ENCODE measurements around the gene OR13A1. TPM values are rescaled to one million over a fixed set of nuclear protein-coding genes. Genes with fewer than 3 reads are reported as not detected.
"Not testable (repeated sequence)": the region's sequence is repeated elsewhere in the genome, so short reads cannot be mapped to it uniquely, and the experiment has no call there.

Gene OR13A1
- under 1 TPM in 2 of 3 donors, not detected in 1; 0.15 to 0.33 TPM for total RNA-seq

- intact Hi-C loops (cut with DNase I; ENCODE audit: low total_unique reads), result no loop called here
- Histone ChIP-seq H3K9me3 (peaks cover 0 to 34% of the 10 kb centered on the region in 2 donors), H3K27ac (no peak within 1 kb of the TSS), H3K27me3 (no peaks in the 10 kb centered on the region), H3K36me3 (no peaks in the 10 kb centered on the region), H3K4me1 (no peaks in the 10 kb centered on the region), H3K4me3 (no peak within 1 kb of the TSS)
- DNase-seq (ENCODE audit: low spot score in 2 of 2), result no peak
- TF ChIP-seq POLR2A (IDR thresholded peaks at IDR 0.05) (no peak), CTCF (IDR thresholded peaks at IDR 0.05) (no peak), POLR2AphosphoS5 (IDR thresholded peaks at IDR 0.05) (no peak)
These were observed at the start of gene OR13A1 for GRCh38 chr10:45315508-45315907. Gene OR13A1, minus strand, starts transcription at chr10:45315608. Its CDS starts 11,186 bp downstream, at chr10:45304422.

- DNase-seq (ENCODE audit: low spot score in 2 of 2); intact Hi-C loops (cut with DNase I; ENCODE audit: low total_unique reads); H3K27me3 ChIP-seq; H3K27ac ChIP-seq; H3K4me3 ChIP-seq; H3K9me3 ChIP-seq; H3K4me1 ChIP-seq; H3K36me3 ChIP-seq: not testable (repeated sequence)
These were observed 46.8 kb upstream of the OR13A1 start for GRCh38 chr10:45361983-45362799.

- H3K9me3 ChIP-seq; H3K36me3 ChIP-seq; H3K27ac ChIP-seq; DNase-seq (ENCODE audit: low spot score in 2 of 2); H3K4me1 ChIP-seq; H3K27me3 ChIP-seq; H3K4me3 ChIP-seq; intact Hi-C loops (cut with DNase I; ENCODE audit: low total_unique reads): not testable (repeated sequence)
These were observed 43.6 kb upstream of the OR13A1 start for GRCh38 chr10:45358961-45359360.

GRCh38 chr10:45355494-45355893, 40.1 kb upstream of the OR13A1 start:
- H3K36me3 ChIP-seq, result no peaks in the 10 kb centered on the region
- no peaks in the 10 kb centered on the region for H3K9me3 ChIP-seq
- H3K4me1 ChIP-seq, result no peaks in the 10 kb centered on the region
- no peak overlapping the region for H3K27ac ChIP-seq
- H3K27me3 ChIP-seq, result no peaks in the 10 kb centered on the region
- no peak for DNase-seq (ENCODE audit: low spot score in 2 of 2)
- TF ChIP-seq POLR2A (IDR thresholded peaks at IDR 0.05) (no peak), POLR2AphosphoS5 (IDR thresholded peaks at IDR 0.05) (no peak), CTCF (IDR thresholded peaks at IDR 0.05) (no peak)
- intact Hi-C loops (cut with DNase I; ENCODE audit: low total_unique reads), result no loop called here
- H3K4me3 ChIP-seq, result no peak overlapping the region

- DNase-seq (ENCODE audit: low spot score in 2 of 2), result no peak
- no peak overlapping the region for H3K27ac ChIP-seq
- intact Hi-C loops (cut with DNase I; ENCODE audit: low total_unique reads), result no loop called here
- no peaks in the 10 kb centered on the region for H3K27me3 ChIP-seq
- TF ChIP-seq POLR2A (IDR thresholded peaks at IDR 0.05) (no peak), CTCF (IDR thresholded peaks at IDR 0.05) (no peak), POLR2AphosphoS5 (IDR thresholded peaks at IDR 0.05) (no peak)
- no peaks in the 10 kb centered on the region for H3K36me3 ChIP-seq
- no peaks in the 10 kb centered on the region for H3K4me1 ChIP-seq
- no peak overlapping the region for H3K4me3 ChIP-seq
- H3K9me3 ChIP-seq, result no peaks in the 10 kb centered on the region
These were observed 38.9 kb upstream of the OR13A1 start for GRCh38 chr10:45354261-45354660.

GRCh38 chr10:45353186-45353585, 37.8 kb upstream of the OR13A1 start:
- H3K9me3 ChIP-seq, result peaks cover 0 to 2% of the 10 kb centered on the region in 2 donors
- H3K27ac ChIP-seq, result no peak overlapping the region
- TF ChIP-seq POLR2AphosphoS5 (IDR thresholded peaks at IDR 0.05), result no peak
- TF ChIP-seq CTCF (IDR thresholded peaks at IDR 0.05), result no peak
- TF ChIP-seq POLR2A (IDR thresholded peaks at IDR 0.05), result no peak
- intact Hi-C loops (cut with DNase I; ENCODE audit: low total_unique reads), result no loop called here
- H3K4me1 ChIP-seq, result no peaks in the 10 kb centered on the region
- no peaks in the 10 kb centered on the region for H3K27me3 ChIP-seq
- H3K36me3 ChIP-seq, result no peaks in the 10 kb centered on the region
- no peak overlapping the region for H3K4me3 ChIP-seq
- no peak for DNase-seq (ENCODE audit: low spot score in 2 of 2)

GRCh38 chr10:45348196-45348765, 32.9 kb upstream of the OR13A1 start:
- H3K4me1 ChIP-seq; intact Hi-C loops (cut with DNase I; ENCODE audit: low total_unique reads); DNase-seq (ENCODE audit: low spot score in 2 of 2); H3K4me3 ChIP-seq; H3K36me3 ChIP-seq; H3K27me3 ChIP-seq; H3K27ac ChIP-seq: not testable (repeated sequence)
- H3K9me3 ChIP-seq, result peaks cover 0 to 13% of the 10 kb centered on the region in 2 donors

GRCh38 chr10:45347464-45347863, 32.1 kb upstream of the OR13A1 start:
- H3K4me3 ChIP-seq; H3K36me3 ChIP-seq; H3K27me3 ChIP-seq; DNase-seq (ENCODE audit: low spot score in 2 of 2); H3K27ac ChIP-seq; H3K4me1 ChIP-seq; intact Hi-C loops (cut with DNase I; ENCODE audit: low total_unique reads): not testable (repeated sequence)
- peaks cover 0 to 13% of the 10 kb centered on the region in 2 donors for H3K9me3 ChIP-seq
